HG02870 (cell line): ENCODE measurements around the gene HHEX.

Experiments used
- ATAC-seq: cut with Tn5 transposase; IDR thresholded peaks from one replicate; pipeline ENCODE4 v1.9.1; 2021; ENCODE audit warnings: mild to moderate bottlenecking, moderate library complexity; ENCODE audit not compliant: unreplicated experiment

Gene HHEX

GRCh38 chr10:92692697-92693533, 3.2 kb downstream of the HHEX start:
- ATAC-seq: no peak

DNA sequence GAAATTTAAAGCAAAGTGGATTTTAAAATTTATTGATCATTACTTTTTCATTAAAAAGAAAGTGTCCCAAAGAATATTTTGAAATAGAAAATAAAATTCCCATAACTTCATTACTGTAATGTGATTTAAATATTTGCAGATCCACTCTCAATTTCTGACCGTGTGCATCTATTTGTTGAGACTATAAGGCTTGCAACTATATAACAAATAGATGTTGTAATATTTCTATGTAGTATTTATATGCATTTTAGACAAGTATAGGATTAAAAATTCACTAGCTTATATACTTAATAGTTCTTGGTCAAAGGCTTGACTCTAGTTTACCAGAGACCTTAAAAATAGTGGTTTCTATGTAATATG, 3.8 kb downstream of the HHEX start:
- ATAC-seq: no peak

DNA sequence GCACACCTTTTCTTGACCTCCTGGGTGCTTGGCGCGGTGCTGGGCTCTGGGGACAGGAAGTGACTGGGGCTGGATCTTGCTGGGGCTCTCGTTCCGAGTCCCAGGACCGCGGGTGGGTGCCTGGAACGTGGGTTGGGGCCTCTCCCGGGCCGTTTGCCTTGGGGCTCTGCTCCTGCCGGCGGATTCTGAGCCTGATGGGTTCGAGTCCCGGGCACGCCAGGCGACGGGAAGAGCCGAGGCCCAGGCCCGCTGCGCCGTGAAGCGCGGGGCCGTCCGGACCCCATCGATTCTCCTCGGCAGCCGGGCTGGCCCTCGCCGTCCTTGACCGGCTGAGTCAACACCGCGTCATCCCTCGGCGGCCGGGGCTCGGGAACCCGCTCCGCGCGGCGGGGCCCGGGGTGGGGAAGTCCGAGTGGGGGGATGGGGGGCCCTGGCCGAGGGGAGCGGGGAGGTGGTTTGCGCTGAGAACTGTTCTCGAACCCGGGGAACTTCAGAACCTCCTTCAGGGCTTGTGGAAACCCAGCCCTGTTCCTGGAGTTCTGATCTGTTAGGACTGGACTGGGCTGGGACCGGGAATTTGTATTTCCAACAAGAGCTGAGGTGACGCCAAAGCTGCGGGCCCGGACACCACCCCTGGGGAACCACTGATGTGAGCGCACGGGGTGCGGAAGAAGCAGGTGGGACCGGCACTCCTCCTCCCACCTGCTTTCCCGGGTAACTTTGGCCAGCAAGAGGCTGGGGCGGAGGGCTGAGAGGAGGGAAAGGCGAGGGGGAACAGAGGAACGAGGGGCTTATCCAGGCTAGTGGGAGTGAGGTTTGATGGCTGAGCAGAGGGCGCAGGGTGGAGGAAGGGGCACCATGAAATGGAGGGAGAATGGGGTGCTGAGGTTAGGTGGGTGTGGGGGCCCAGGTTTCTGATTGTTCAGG, 6.2 kb downstream of the HHEX start:
- ATAC-seq: no peak

DNA sequence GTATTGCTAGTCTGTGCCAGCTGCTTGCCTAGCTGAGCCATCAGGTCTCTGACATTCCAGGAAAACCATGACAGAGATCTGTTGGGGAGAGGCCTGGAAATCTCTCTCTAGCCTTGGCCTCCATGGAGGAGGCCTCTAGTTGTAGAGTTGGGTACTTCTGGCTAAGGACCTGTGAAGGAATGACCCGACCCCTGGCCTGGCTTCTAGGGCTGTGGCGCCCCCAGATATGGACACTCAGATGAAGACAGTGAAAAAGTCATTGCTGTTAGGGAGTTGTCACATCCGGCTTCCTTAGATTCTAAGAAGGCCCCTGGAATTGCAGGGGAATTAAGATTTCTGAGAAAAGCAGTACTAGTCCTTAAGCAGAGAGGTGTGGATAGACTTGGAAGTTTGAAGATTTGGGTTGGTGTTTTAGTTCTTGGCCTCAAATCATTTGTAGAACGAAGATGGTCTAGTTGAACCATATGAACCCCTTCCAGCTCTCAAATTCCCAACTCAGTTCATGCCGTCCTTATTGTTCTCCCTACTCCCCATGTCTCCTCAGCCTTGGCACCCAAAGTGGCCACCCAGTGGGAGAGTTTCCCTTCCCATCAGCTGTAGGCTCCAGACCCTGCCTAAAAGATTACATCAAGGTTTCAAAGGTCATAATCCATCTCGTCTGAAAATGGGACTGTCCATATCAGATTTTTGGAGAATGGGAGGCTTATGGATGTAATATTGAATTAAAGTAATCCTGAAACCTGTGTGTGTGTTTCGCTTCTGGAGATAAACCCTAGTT, 7.0 kb downstream of the HHEX start:
- no peak for ATAC-seq

DNA sequence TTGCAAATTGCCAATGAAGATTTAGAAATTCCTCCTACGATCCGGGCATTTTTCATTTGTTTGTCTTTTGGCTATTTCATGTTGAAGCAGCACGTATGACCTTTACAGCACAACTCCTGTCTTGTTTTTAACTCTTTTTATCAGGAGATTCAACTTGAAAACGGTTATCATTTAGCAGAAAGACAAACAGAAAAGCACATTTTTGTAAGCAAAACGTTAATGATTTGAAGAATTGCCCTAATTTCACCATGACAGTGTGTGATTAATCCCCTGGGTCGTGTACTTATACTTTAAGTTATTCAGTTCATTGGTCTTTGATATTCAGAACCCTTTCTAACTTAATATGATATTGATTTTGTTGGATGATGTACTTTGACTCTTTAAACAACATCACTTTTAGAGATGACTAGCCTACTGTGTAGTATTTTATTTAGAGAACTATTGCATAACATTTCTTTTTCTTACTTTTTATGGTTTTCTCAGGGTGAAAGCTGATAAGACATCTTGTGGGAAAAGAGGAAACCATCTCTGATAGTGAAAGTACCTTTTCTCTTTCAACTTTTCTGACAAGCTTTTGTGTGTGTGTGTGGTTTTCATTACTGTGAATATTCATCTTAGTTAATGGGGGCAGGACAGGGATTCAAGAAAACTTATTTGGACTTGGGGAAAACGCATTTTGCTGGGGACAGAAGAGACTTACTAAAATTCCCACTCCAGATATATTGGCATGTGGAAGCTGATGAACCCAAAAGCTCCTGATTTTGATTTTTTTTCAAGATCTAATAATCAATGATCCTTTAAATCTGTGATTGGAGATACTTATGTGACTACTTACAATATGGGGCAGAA, 8.1 kb downstream of the HHEX start:
- ATAC-seq: no peak

- ATAC-seq: no peak
These were observed 9.4 kb downstream of the HHEX start for GRCh38 chr10:92699193-92699517.

DNA sequence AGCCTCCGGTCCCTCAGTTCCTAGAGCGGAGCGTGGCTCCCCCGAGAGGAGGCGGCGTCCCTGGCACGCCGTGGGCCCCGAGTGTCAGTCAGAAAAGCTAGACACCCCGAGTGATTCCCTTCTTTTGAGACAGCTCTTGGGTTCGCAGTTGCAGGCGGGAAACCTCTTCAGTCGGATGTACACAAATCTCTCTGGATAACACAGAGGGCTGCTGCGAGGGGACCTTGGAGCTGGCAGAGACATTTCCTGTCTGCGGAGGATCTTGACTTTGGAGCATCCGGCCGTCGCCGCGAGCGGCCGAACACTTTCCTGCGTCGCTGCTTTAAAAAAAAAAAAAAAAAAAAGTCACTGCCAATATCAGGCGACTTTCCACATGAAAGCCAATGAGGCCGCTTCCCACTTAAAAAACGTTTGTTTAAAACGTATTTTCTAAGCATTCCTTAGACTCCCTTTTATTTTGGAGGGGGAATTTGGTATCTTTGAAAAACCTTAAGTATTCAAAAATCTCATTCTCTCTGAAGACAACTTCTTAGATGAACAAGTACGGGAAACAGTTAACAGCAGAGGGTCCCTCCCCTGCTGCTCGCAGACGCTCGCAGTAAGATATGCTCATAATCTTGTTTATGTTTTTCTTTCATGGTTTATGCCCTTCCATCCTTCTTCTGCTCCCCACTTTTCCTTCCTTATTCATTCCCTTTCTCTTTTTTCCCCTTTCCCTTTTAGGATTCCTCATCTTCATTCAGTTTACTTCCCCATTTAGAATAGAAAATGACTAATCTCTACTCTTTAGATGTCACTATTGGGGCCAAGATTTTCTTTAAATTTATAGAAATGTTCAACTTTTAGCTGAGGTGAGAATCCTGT, 10.0 kb downstream of the HHEX start:
- ATAC-seq: no peak

DNA sequence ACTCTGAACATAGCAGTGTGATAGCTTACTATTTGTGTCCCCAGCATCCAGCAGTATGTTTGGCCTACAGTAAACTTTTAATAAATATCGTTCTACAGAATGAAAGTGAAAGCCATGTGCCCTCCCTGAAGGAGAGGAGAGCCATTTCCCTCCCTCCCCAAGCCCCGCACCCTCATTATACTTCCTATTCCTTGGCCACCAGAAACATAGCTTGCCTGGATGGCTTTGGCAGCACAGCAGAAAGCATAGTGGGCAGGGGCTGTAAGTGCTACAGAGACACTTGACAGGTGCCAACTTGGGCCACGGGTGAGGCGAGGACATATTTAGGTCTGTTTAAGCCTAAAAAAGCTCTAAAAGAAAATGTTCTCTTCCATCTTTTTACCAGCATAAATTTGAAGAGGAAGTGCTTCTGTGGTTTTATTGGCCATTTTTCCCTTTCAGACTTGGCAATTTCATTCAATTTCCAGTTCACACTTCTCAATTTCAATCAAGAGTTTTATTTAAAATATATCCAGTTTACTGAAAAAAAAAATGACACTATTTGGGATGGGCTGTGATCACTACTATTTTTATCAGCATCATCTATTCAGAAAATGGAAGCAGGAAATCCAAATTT, 12.7 kb downstream of the HHEX start:
- no peak for ATAC-seq

DNA sequence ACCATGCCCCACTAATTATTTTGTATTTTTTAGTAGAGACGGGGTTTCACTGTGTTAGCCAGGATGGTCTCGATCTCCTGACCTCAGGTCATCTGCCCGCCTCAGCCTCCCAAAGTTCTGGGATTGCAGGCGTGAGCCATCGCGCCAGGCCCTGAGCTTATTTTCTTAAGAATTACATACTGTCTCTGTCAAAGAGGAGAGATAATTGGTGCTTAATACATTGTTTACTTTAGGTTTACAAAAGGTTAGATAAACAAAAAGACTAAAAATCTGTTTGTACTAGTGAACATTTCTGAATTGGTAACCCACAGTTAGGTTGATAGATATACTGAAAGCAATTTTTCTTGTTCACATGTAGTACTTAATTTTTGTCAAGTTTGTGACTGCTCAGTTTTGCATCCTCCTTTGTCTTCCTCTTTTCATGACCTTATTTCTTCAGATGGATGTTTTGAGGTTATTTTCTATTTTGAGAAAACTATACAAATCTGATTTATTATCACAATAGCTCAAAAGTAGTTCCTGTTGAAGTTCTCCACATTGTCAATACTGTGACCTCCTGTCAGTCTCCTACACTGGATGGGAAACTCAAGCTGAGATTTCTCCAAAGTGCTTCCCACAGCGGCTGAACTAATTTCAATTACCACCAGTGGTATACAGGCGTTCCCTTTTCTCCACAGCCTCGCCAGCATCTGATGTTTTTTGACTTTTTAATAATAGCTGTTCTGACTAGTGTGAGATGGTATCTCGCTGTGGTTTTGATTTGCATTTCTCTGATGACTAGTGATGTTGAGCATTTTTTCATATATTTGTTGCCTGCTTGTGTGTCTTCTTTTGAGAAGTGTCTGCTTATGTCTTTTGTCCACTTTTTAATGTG, 22.5 kb downstream of the HHEX start:
- no peak for ATAC-seq

DNA sequence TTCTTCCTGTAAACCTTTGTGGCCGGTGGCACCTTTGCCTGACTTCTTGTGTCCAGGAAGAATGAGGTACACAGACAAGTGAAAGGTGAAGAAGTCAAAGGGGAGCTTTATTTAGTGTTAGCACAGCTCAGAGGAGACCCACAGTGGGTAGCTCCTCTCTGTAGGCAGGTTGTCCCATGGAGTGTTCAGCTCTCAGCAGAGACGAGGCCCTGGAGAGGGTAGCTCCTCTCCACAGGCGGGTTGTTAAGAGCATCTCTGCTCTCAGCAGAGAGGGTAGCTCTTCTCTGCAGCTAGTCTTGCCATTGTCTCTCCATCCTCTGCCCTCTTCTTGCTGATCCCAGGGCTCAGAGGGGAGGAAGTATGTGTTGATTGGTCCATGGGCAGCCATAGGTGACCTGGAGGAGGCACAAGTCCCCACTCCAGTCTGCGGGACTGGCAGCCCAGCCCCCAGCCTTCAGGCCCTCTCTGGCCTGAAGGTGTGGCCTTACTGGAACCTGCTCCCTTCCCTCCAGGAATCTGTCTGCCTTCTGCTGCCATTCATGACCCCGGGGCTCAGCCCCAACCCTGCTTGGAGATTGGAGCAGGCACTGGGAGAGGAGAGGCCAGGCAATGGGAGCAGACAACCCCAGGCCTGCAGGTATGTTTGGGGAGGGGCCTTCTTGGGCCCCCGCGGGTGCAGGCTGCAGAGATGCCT, 24.5 kb downstream of the HHEX start:
- no peak for ATAC-seq

DNA sequence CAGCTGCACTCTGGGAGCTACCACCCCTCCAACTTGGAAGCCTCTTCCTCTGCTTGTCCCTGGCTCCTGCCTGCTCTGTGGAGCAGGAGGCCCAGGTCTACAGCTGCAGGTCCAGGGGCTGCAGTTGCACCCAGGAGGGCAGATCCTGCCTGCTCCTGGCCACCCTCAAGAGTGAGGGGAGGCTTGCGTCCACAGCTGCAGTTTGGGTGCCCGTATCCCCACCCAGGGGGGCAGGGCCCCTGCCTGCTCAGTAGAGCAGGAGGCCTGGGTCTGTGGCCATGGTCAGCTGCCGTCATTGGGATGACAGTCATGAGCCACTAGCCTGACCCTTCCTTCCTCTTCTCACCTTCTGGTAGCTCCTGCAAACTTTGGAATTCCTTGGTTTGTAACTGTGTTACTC, 25.1 kb downstream of the HHEX start:
- no peak for ATAC-seq

- ATAC-seq: no peak
These were observed 30.5 kb downstream of the HHEX start for GRCh38 chr10:92719991-92720830.

DNA sequence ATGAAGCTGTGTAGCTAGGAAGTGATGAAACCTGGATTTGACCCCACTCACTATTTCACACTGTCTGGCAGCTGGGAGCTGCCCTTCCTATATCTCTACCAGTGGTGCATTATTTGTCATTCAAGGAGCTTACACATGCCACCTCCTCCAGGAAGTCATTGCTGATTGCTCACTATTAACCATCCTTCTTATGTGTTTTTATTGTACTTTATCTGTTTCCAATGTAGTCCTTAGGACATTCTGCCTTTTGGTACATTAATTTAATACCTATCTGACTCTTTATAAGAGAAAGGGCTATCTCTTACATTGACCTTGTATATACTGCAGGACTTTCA, 31.0 kb downstream of the HHEX start:
- ATAC-seq: no peak

GRCh38 chr10:92722349-92722748, 32.6 kb downstream of the HHEX start:
- ATAC-seq: no peak

GRCh38 chr10:92727141-92727540, 37.4 kb downstream of the HHEX start:
- no peak for ATAC-seq

GRCh38 chr10:92727550-92727949, 37.8 kb downstream of the HHEX start:
- no peak for ATAC-seq

DNA sequence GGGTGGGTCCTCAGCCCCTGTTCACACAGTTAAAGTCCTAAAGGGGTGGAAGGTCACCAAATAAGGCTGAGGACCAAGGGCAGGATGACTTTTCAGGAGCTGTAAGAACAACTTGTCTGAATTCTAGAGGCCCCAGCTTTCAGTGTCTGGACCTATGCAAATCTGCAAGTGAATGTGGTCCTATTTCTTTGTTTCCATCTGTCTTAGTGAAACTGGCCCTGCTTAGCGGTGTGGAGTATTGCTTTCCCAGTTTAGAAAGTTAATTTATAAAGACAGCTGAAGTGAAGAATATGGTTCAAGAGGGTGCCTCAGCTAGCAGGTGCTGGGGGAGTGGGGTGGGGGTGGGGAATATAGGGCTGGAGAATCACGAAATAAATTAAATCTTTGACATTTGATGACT, 40.1 kb downstream of the HHEX start:
- ATAC-seq: peak; percentile 97
